Caco-2 (cell line): ENCODE results near the gene AGPS. TPM values are rescaled to one million over a fixed set of nuclear protein-coding genes. Genes with fewer than 3 reads are reported as not detected.

ENCODE experiments used
- BruUV-seq: library from RNA; stranded (reverse); fragments of 400-500 nt; replicated peaks from 2 replicates; lab custom pipeline; 2021; lab: Mats Ljungman, UMichigan
- CTCF ChIA-PET: fragments of 300-600 bp; sonication (Branson Sonifier 250); formaldehyde crosslinking; loops from one replicate; lab custom pipeline; 2022; ENCODE audit warnings: antibody characterized with exemption; lab: Charles Lee
- POLR2A ChIA-PET: fragments of 300-600 bp; sonication (Branson Sonifier 250); formaldehyde crosslinking; loops from one replicate; lab custom pipeline; 2022; ENCODE audit warnings: antibody characterized with exemption; lab: Charles Lee
- DNase-seq, 2 experiments: peaks; one replicate each; pipeline versions ENCODE4 v3.0.0 to v3.0.0-alpha.2; 2020 to 2022
- H3K27me3 ChIP-seq: replicated peaks from 2 replicates; pipeline ENCODE4 v1.6.0; 2011; ENCODE audit warnings: low read length; ENCODE audit not compliant: control insufficient read depth, insufficient read depth
- H3K36me3 ChIP-seq: 2 replicates; pipeline ENCODE4 v1.5.1; 2011; ENCODE audit warnings: low read length; ENCODE audit not compliant: control insufficient read depth, insufficient read depth
- H3K4me1 ChIP-seq: fragments of 250-450 bp; sonication (Bioruptor Pico); 2 replicates; pipeline ENCODE4 v1.5.1; 2020; ENCODE audit warnings: mild to moderate bottlenecking
- H3K4me3 ChIP-seq: 2 replicates; pipeline ENCODE4 v1.5.1; 2011; ENCODE audit warnings: low read depth, mild to moderate bottlenecking, control low read depth, low read length
- H3K9me3 ChIP-seq: fragments of 250-450 bp; sonication (Bioruptor Pico); 2 replicates; pipeline ENCODE4 v1.5.1; 2020; ENCODE audit warnings: mild to moderate bottlenecking, moderate library complexity
- H3K27ac Mint-ChIP-seq: one replicate; pipeline ENCODE4 v1.8.0; 2022; ENCODE audit warnings: mixed read lengths; ENCODE audit not compliant: unreplicated experiment
- H3K27me3 Mint-ChIP-seq: one replicate; pipeline ENCODE4 v1.8.0; 2022; ENCODE audit warnings: mixed read lengths; ENCODE audit not compliant: insufficient read depth, unreplicated experiment
- H3K36me3 Mint-ChIP-seq: one replicate; pipeline ENCODE4 v1.8.0; 2022; ENCODE audit warnings: mild to moderate bottlenecking, mixed read lengths; ENCODE audit not compliant: insufficient read depth, unreplicated experiment
- H3K4me1 Mint-ChIP-seq: one replicate; pipeline ENCODE4 v1.8.0; 2022; ENCODE audit warnings: low read depth, mixed read lengths; ENCODE audit not compliant: unreplicated experiment
- H3K4me3 Mint-ChIP-seq: one replicate; pipeline ENCODE4 v1.8.0; 2022; ENCODE audit warnings: mild to moderate bottlenecking, moderate library complexity, mixed read lengths; ENCODE audit not compliant: unreplicated experiment
- H3K9me3 Mint-ChIP-seq: one replicate; pipeline ENCODE4 v1.8.0; 2022; ENCODE audit warnings: mixed read lengths; ENCODE audit not compliant: unreplicated experiment
- CTCF ChIP-seq, 2 experiments: fragments of 200-600 bp in 1 of 2; IDR thresholded peaks; 1 replicate in 1 of 2; 2 replicates in 1 of 2; pipeline versions ENCODE4 v1.5.1 to v1.8.0; 2011 to 2022; ENCODE audit warnings: antibody characterized with exemption in 1 of 2, control low read depth in 1 of 2, inconsistent platforms in 1 of 2, low read depth in 1 of 2, low read length in 1 of 2, mild to moderate bottlenecking in 1 of 2, moderate library complexity in 1 of 2; ENCODE audit not compliant: insufficient read depth in 1 of 2, severe bottlenecking in 1 of 2, unreplicated experiment in 1 of 2
- intact Hi-C: fragments of 100-400 bp; cut with micrococcal nuclease; formaldehyde crosslinking; loops from one replicate; pipeline ENCODE4 v1.10.0; 2022; ENCODE audit not compliant: unreplicated experiment
- total RNA-seq: library from RNA; stranded (reverse); gene quantifications from 2 replicates; pipeline ENCODE4 v1.2.3, GENCODE V29; 2022

Gene AGPS
- total RNA-seq, 1 experiment from 2014 or later: 105 TPM

GRCh38 chr2:177531706-177532105 lies 139.1 kb downstream of the AGPS start:
- H3K27me3 ChIP-seq: no peaks in the 10 kb centered on the region
- Mint-ChIP-seq H3K9me3 (no peaks in the 10 kb centered on the region), H3K4me3 (no peak overlapping the region), H3K27ac (no peak overlapping the region), H3K36me3 (peaks cover 21% of the 10 kb centered on the region), H3K27me3 (no peaks in the 10 kb centered on the region), H3K4me1 (peaks cover 7% of the 10 kb centered on the region)
- 0 out of 2 replicates have a peak, but pooled peaks cover 12% of the 10 kb centered on the region for H3K4me1 ChIP-seq
- H3K36me3 ChIP-seq: peaks cover under 1% of the 10 kb centered on the region; the same call in 1 of the 2 replicates
- intact Hi-C loops: no loop called here
- POLR2A ChIA-PET: no interaction called here
- H3K9me3 ChIP-seq: no peaks in the 10 kb centered on the region
- CTCF ChIA-PET: interaction anchor here (0.5 kb wide), 1 partner anchor 1900 kb away, joined by 3 read pairs; no protein-coding TSS in a partner anchor
- no TSS peak for BruUV-seq
- no peak for DNase-seq
- H3K4me3 ChIP-seq: no peak overlapping the region
- TF ChIP-seq CTCF (IDR thresholded peaks at IDR 0.05; ENCODE audit: insufficient read depth in 1 of 2, low read depth in 1 of 2, low read length in 1 of 2, severe bottlenecking in 1 of 2, unreplicated experiment in 1 of 2): no peak

- no peak overlapping the region for H3K4me3 Mint-ChIP-seq
- no peaks in the 10 kb centered on the region for H3K27me3 ChIP-seq
- ChIA-PET POLR2A (no interaction called here), CTCF (no interaction called here)
- H3K9me3 Mint-ChIP-seq: no peaks in the 10 kb centered on the region
- H3K4me1 Mint-ChIP-seq: peaks cover 7% of the 10 kb centered on the region
- intact Hi-C loops: no loop called here
- no peak overlapping the region for H3K4me3 ChIP-seq
- H3K36me3 Mint-ChIP-seq: peaks cover 21% of the 10 kb centered on the region
- peaks cover 2% of the 10 kb centered on the region; the same call in 1 of the 2 replicates for H3K36me3 ChIP-seq
- no peak for TF ChIP-seq CTCF (IDR thresholded peaks at IDR 0.05; ENCODE audit: insufficient read depth in 1 of 2, low read depth in 1 of 2, low read length in 1 of 2, severe bottlenecking in 1 of 2, unreplicated experiment in 1 of 2)
- H3K27me3 Mint-ChIP-seq: no peaks in the 10 kb centered on the region
- H3K4me1 ChIP-seq: 0 out of 2 replicates have a peak, but pooled peaks cover 12% of the 10 kb centered on the region
- no peaks in the 10 kb centered on the region for H3K9me3 ChIP-seq
- no peak overlapping the region for H3K27ac Mint-ChIP-seq
- no TSS peak for BruUV-seq
- DNase-seq: no peak
Observed at GRCh38 chr2:177532567-177532966, 140.0 kb downstream of the AGPS start.

DNA sequence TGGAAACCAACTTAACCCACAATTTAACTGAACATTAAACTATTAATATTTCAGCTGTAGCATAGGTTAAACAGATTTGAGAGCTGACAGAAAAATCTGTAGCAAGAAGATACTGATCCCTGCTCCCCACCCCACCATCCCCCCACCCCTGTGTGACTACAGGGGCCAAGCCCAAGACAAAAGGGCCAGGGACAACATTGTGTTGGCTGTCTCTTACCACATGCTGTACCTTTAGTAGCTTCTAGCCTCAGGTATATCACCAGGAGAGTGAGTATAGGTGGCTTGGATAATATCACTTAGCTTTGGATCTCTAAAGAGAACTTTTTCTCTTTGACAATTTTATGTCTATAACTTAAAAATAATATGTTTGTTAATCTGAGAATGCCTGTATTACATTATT lies 140.7 kb downstream of the AGPS start:
- no peak for TF ChIP-seq CTCF (IDR thresholded peaks at IDR 0.05; ENCODE audit: insufficient read depth in 1 of 2, low read depth in 1 of 2, low read length in 1 of 2, severe bottlenecking in 1 of 2, unreplicated experiment in 1 of 2)
- Histone ChIP-seq H3K4me3 (no peak overlapping the region), H3K9me3 (no peaks in the 10 kb centered on the region), H3K4me1 (0 out of 2 replicates have a peak, but pooled peaks cover 12% of the 10 kb centered on the region), H3K36me3 (peaks cover 2% of the 10 kb centered on the region; the same call in 1 of the 2 replicates), H3K27me3 (no peaks in the 10 kb centered on the region)
- intact Hi-C loops: no loop called here
- CTCF ChIA-PET: interaction anchor here (0.7 kb wide), 1 partner anchor 43 kb away, joined by 10 read pairs; no protein-coding TSS in a partner anchor
- Mint-ChIP-seq H3K27me3 (no peaks in the 10 kb centered on the region), H3K36me3 (peaks cover 15% of the 10 kb centered on the region), H3K4me3 (no peak overlapping the region), H3K27ac (no peak overlapping the region), H3K9me3 (no peaks in the 10 kb centered on the region), H3K4me1 (peaks cover 4% of the 10 kb centered on the region)
- DNase-seq: no peak
- POLR2A ChIA-PET: interaction anchor here (0.6 kb wide), 1 partner anchor 1742 kb away, joined by 3 read pairs; no protein-coding TSS in a partner anchor
- no TSS peak for BruUV-seq
